LNCAP (cell line): ENCODE measurements around the gene TLE4.

Experiments used
- CTCF ChIP-seq: fragments of 450-650 bp; IDR thresholded peaks from 2 replicates; pipeline ENCODE4 v1.5.1; 2017; ENCODE audit warnings: mild to moderate bottlenecking

Gene TLE4

GRCh38 chr9:79610019-79610631 is 38.4 kb downstream of the TLE4 start:
- TF ChIP-seq CTCF, result no peak

- no peak for TF ChIP-seq CTCF
These were observed 39.2 kb downstream of the TLE4 start for GRCh38 chr9:79610791-79611614.

- no peak for TF ChIP-seq CTCF
These were observed 41.4 kb downstream of the TLE4 start for GRCh38 chr9:79613145-79613544.

- no peak for TF ChIP-seq CTCF
These were observed 43.3 kb downstream of the TLE4 start for GRCh38 chr9:79615038-79615437.

- TF ChIP-seq CTCF, result no peak
These were observed 44.2 kb downstream of the TLE4 start for GRCh38 chr9:79616013-79616412.

GRCh38 chr9:79616971-79617370 is 45.2 kb downstream of the TLE4 start:
- TF ChIP-seq CTCF, result no peak

- no peak for TF ChIP-seq CTCF
These were observed 45.6 kb downstream of the TLE4 start for GRCh38 chr9:79617395-79617794.
